GM21717 (cell line): ENCODE data around the gene MACROD1.

ENCODE experiments used
- ATAC-seq: cut with Tn5 transposase; IDR thresholded peaks from one replicate; pipeline ENCODE4 v1.9.1; 2021; ENCODE audit warnings: mild to moderate bottlenecking, moderate library complexity; ENCODE audit not compliant: unreplicated experiment

The MACROD1 gene

GRCh38 chr11:64093233-64094039 is 72.5 kb downstream of the MACROD1 start:
- no peak for ATAC-seq

- no peak for ATAC-seq
Observed at GRCh38 chr11:64092761-64093136, 73.2 kb downstream of the MACROD1 start.

GRCh38 chr11:64092111-64092760 is 73.7 kb downstream of the MACROD1 start:
- ATAC-seq: no peak

GRCh38 chr11:64090806-64091516 is 75.0 kb downstream of the MACROD1 start:
- no peak for ATAC-seq

- no peak for ATAC-seq
Observed at GRCh38 chr11:64089915-64090805, 75.8 kb downstream of the MACROD1 start.

- no peak for ATAC-seq
Observed at GRCh38 chr11:64089493-64089892, 76.4 kb downstream of the MACROD1 start.

GRCh38 chr11:64089027-64089360 is 76.9 kb downstream of the MACROD1 start:
- no peak for ATAC-seq

- no peak for ATAC-seq
Observed at GRCh38 chr11:64088162-64089026, 77.5 kb downstream of the MACROD1 start.

GRCh38 chr11:64086258-64087123 is 79.4 kb downstream of the MACROD1 start:
- ATAC-seq: no peak

- no peak for ATAC-seq
Observed at GRCh38 chr11:64085906-64086257, 80.0 kb downstream of the MACROD1 start.

- no peak for ATAC-seq
Observed at GRCh38 chr11:64084951-64085710, 80.8 kb downstream of the MACROD1 start.

GRCh38 chr11:64084146-64084950 is 81.6 kb downstream of the MACROD1 start:
- no peak for ATAC-seq

GRCh38 chr11:64083398-64084080 is 82.4 kb downstream of the MACROD1 start:
- no peak for ATAC-seq

GRCh38 chr11:64081745-64082442 is 84.0 kb downstream of the MACROD1 start:
- no peak for ATAC-seq

- no peak for ATAC-seq
Observed at GRCh38 chr11:64080390-64080789, 85.5 kb downstream of the MACROD1 start.

- ATAC-seq: no peak
Observed at GRCh38 chr11:64078905-64079304, 87.0 kb downstream of the MACROD1 start.
